Gastroesophageal sphincter (tissue), 4 donors: Measurements from ENCODE around the gene ZBTB3. TPM values are rescaled to one million over a fixed set of nuclear protein-coding genes. Genes with fewer than 3 reads are reported as not detected.

Experiments used
- ATAC-seq: fragments of 150-250 bp; one replicate; pipeline ENCODE4 v1.9.1; 2016; ENCODE audit warnings: mild to moderate bottlenecking, moderate library complexity
- H3K27ac ChIP-seq, 4 donors: fragments of 200-600 bp; sonication (generic) in 3 of 4; 1 replicate in 3 of 4; 2 replicates in 1 of 4; pipeline ENCODE4 v1.5.1; 2016 to 2019
- H3K27me3 ChIP-seq: fragments of 200-600 bp; sonication (generic); one replicate; pipeline ENCODE4 v1.5.1; 2019
- H3K36me3 ChIP-seq, 2 donors: fragments of 200-600 bp; sonication (generic); one replicate each; pipeline ENCODE4 v1.5.1; 2019; ENCODE audit warnings: control low read depth in 1 of 2
- H3K4me1 ChIP-seq, 3 donors: fragments of 200-600 bp; sonication (generic); 1 replicate in 2 of 3; 2 replicates in 1 of 3; pipeline ENCODE4 v1.5.1; 2016 to 2019; ENCODE audit warnings: control low read depth in 2 of 3
- H3K4me3 ChIP-seq, 2 donors: fragments of 200-600 bp; sonication (generic); one replicate each; pipeline ENCODE4 v1.5.1; 2019; ENCODE audit warnings: mild to moderate bottlenecking in 1 of 2, moderate library complexity in 1 of 2
- H3K9me3 ChIP-seq, 3 donors: fragments of 200-600 bp; sonication (generic); one replicate each; pipeline ENCODE4 v1.5.1; 2017 to 2019; ENCODE audit warnings: control low read depth in 2 of 3
- EP300 ChIP-seq: sonication (generic); formaldehyde crosslinking; IDR thresholded peaks from one replicate; pipeline ENCODE4 v1.6.1; 2017; ENCODE audit warnings: antibody characterized with exemption, mild to moderate bottlenecking
- POLR2A ChIP-seq, 2 donors: fragments of 450-650 bp; IDR thresholded peaks; one replicate each; pipeline ENCODE4 v1.6.1; 2017; ENCODE audit warnings: antibody characterized with exemption in 2 of 2, mild to moderate bottlenecking in 2 of 2, moderate library complexity in 1 of 2
- POLR2AphosphoS5 ChIP-seq: sonication (generic); formaldehyde crosslinking; IDR thresholded peaks from one replicate; pipeline ENCODE4 v1.6.1; 2017; ENCODE audit warnings: antibody characterized with exemption
- WGBS, 2 donors: methylation state at CpG; one replicate each; pipeline ENCODE4 v1.1.5; 2018; ENCODE audit warnings: low coverage in 1 of 2; 5-methylcytosine and 5-hydroxymethylcytosine counted together
- total RNA-seq, 4 donors: library from RNA; depleted of rRNA; stranded (reverse); fragments of >200 nt; gene quantifications; one replicate each; pipeline ENCODE4 v1.1.0, GENCODE V29; 2016
- TF ChIP-seq, protein P1 (sequence below), 4 experiments: fragments of 200-600 bp in 2 of 4; fragments of 450-650 bp in 2 of 4; sonication (generic) in 1 of 4; IDR thresholded peaks; one replicate each; pipeline ENCODE4 v1.5.1; 2017 to 2019; ENCODE audit warnings: antibody characterized with exemption in 4 of 4, mild to moderate bottlenecking in 2 of 4, moderate library complexity in 2 of 4

ZBTB3 gene
- total RNA-seq = 10 to 100 TPM in 3 of 4 donors, 1 to 10 TPM in 1; 8.8 to 15.8 (median 12.3) TPM

DNA sequence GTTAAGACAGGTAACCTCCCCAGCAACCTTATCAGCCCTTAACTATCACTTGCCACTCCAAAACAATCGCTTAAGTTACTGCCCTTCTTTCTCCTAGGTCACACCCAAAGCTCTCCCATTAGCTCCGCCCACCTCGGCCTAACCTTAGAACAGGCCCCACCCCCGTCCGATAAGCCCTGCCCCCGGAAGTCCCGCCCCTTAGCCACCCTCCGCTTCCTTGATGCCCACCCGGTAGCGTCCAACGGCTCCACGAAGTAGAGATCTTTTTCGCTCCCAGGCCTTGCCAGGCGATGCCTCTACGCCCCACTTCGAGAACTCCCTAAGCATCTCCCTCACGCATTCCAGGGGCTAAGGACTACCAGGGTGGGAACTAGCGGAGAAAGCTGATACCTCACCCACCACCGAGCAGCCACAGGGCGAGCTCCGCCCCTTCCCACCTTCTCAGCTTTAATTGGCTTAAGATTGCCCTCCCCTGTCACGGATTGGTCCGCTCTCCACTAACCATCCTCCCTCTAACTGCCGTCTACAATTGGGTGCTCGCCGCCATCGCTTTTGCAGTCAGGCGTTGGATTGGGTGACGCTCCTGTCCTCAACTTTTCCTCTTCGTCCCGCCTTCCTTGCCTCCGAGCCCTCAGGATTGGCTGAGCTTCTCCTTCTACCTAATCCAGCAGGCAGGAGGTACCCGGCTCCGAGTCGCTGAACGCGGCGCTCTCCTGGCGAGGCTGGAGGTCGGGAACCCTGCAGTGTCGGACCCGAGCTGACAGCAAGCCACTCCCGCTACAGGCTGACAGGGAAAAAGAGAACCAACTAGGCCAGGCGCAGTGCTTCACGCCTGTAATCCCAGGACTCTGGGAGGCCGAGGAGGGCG is at the start of gene ZBTB3:
Gene ZBTB3, minus strand, starts transcription at position 425 of the 868 bp plus-strand sequence. CDS start 496 bp downstream, outside the sequence.
- Histone ChIP-seq H3K27ac (peak within 1 kb of the TSS; percentile 78 to 99 (median 93)), H3K9me3 (no peaks in the 10 kb centered on the region), H3K4me1 (peaks cover 0 to 47% (median 14%) of the 10 kb centered on the region in 3 donors), H3K36me3 (peaks cover 0 to 24% of the 10 kb centered on the region in 2 donors), H3K27me3 (no peaks in the 10 kb centered on the region), H3K4me3 (peak within 1 kb of the TSS; percentile 55 to 64)
- 1% methylated on average over 13 to 30 of the region's 47 CpGs for WGBS, 2 donors
- no peak for TF ChIP-seq EP300
- peak; percentile 88 for TF ChIP-seq POLR2AphosphoS5
- peak; percentile 74 to 78 for TF ChIP-seq POLR2A (IDR thresholded peaks at IDR 0.05)
- TF ChIP-seq, protein P1, sequence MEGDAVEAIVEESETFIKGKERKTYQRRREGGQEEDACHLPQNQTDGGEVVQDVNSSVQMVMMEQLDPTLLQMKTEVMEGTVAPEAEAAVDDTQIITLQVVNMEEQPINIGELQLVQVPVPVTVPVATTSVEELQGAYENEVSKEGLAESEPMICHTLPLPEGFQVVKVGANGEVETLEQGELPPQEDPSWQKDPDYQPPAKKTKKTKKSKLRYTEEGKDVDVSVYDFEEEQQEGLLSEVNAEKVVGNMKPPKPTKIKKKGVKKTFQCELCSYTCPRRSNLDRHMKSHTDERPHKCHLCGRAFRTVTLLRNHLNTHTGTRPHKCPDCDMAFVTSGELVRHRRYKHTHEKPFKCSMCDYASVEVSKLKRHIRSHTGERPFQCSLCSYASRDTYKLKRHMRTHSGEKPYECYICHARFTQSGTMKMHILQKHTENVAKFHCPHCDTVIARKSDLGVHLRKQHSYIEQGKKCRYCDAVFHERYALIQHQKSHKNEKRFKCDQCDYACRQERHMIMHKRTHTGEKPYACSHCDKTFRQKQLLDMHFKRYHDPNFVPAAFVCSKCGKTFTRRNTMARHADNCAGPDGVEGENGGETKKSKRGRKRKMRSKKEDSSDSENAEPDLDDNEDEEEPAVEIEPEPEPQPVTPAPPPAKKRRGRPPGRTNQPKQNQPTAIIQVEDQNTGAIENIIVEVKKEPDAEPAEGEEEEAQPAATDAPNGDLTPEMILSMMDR (IDR thresholded peaks at IDR 0.05) = peak in 3 of 4 experiments; percentile 5 to 55 (median 44)
- ATAC-seq = peak; percentile 99

DNA sequence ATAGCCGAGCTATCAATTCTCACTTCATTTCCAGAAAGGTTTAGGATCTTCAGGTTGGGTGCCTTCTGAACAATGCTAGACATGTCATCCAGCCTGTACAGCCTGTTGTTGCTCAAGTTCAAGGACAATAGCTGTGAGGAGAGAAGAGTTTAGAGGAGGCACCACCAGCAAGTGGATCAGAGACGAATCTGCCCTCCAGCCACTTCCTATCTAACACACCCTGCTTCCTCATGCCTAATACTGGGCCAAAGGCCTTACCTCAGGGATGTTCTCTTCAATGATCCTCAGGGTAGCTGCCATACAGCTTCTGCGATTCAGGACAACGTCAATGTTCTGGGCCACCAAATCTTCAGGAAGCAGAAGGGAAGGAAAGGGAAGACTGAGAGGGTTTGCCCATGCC is 47.1 kb upstream of the ZBTB3 start:
- no peak for ATAC-seq
- TF ChIP-seq EP300 (no peak), POLR2AphosphoS5 (no peak), POLR2A (IDR thresholded peaks at IDR 0.05) (no peak)
- TF ChIP-seq, protein P1 (IDR thresholded peaks at IDR 0.05) = no peak
- Histone ChIP-seq H3K27ac (no peak overlapping the region), H3K4me3 (no peak overlapping the region), H3K36me3 (peaks cover 0 to 77% of the 10 kb centered on the region in 2 donors), H3K9me3 (no peaks in the 10 kb centered on the region), H3K27me3 (no peaks in the 10 kb centered on the region), H3K4me1 (peaks cover 0 to 34% (median 10%) of the 10 kb centered on the region in 3 donors)
- WGBS, 2 donors = 81 to 85% methylated on average over 3 to 4 of the region's 4 CpGs

DNA sequence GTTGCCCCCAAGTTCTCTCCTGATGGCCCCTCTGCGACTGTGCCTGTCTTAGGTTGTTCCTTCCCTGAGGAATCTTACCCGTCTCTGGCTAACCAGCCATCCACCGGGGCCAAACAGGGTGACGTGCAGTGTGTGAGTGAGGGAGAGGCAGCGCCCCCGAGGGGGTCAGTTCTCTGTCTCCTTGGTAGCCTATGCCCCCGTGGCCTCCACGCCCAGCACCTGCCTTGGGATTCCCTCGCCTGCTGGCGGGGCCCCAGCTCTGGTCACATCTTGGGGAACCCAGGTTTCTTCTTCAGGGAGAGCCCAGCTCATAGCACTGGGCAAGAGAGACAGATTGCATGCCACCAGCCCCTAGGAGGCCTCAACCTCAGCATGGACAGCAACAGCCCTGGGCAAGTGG is 45.5 kb upstream of the ZBTB3 start:
- Histone ChIP-seq H3K27ac (no peak overlapping the region), H3K9me3 (no peaks in the 10 kb centered on the region), H3K27me3 (no peaks in the 10 kb centered on the region), H3K4me1 (peaks cover 0 to 27% (median 7%) of the 10 kb centered on the region in 3 donors), H3K36me3 (peaks cover 0 to 93% of the 10 kb centered on the region in 2 donors), H3K4me3 (no peak overlapping the region)
- WGBS, 2 donors = 77 to 100% methylated on average over 1 to 5 of the region's 10 CpGs
- TF ChIP-seq, protein P1 (IDR thresholded peaks at IDR 0.05) = no peak
- TF ChIP-seq POLR2A (IDR thresholded peaks at IDR 0.05) (no peak), POLR2AphosphoS5 (no peak), EP300 (no peak)
- ATAC-seq = no peak

DNA sequence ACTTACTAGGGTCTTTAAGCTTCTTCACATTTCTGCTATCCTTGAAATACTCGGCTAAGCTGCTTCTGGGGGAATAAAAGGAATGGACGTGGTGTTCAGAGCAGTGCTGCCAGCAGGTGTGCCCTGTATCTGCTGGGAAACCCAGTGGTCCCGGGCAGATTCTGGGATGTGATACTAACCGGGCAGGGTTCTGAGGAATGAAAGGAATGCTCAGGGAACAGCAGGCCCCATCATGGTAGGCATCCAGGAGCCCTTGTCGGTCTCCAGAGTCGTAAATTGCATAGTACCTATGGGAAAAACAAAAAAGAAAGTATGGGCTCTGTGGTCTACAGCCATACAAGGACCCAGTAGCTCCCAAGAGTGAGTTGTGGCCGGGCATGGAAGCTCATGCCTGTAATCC is 42.3 kb upstream of the ZBTB3 start:
- Histone ChIP-seq H3K36me3 (peaks cover 0 to 93% of the 10 kb centered on the region in 2 donors), H3K4me1 (peaks cover 5 to 16% (median 9%) of the 10 kb centered on the region in 3 donors), H3K4me3 (no peak overlapping the region), H3K27me3 (no peaks in the 10 kb centered on the region), H3K9me3 (no peaks in the 10 kb centered on the region), H3K27ac (no peak overlapping the region)
- TF ChIP-seq POLR2A (IDR thresholded peaks at IDR 0.05) = no peak
- TF ChIP-seq POLR2AphosphoS5 = no peak
- TF ChIP-seq EP300 = no peak
- TF ChIP-seq, protein P1 (IDR thresholded peaks at IDR 0.05) = no peak
- WGBS, 2 donors = 93 to 100% methylated on average over 1 to 2 of the region's 7 CpGs
- no peak for ATAC-seq
